Kidney glomerular epithelial cell (primary cell): ENCODE data around the gene SLC16A4.
"Not testable (repeated sequence)": the region's sequence is repeated elsewhere in the genome, so short reads cannot be mapped to it uniquely, and the experiment has no call there.

ENCODE experiments used
- DNase-seq: peaks from one replicate; lab custom pipeline; 2025; lab: John Stamatoyannopoulos, UW

Gene SLC16A4

DNA sequence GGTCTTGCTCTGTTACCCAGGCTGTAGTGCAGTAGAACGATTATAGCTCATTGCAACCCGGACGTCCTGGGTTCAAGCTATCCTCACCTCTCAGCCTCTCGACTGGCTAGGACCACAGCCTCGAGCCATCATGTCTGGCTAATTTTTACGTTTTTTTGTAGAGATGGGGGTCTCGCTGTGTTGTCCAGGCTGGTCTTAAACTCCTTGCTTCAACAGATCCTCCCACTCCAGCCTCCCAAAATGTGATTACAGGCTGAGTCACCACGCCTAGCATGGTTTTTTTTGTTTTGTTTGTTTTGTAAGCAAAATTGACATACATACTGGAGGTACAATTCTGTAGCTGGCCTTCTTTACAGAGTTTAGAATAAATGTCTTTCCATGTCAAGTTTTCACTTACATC is 17.7 kb upstream of the SLC16A4 start:
- no peak for DNase-seq

DNA sequence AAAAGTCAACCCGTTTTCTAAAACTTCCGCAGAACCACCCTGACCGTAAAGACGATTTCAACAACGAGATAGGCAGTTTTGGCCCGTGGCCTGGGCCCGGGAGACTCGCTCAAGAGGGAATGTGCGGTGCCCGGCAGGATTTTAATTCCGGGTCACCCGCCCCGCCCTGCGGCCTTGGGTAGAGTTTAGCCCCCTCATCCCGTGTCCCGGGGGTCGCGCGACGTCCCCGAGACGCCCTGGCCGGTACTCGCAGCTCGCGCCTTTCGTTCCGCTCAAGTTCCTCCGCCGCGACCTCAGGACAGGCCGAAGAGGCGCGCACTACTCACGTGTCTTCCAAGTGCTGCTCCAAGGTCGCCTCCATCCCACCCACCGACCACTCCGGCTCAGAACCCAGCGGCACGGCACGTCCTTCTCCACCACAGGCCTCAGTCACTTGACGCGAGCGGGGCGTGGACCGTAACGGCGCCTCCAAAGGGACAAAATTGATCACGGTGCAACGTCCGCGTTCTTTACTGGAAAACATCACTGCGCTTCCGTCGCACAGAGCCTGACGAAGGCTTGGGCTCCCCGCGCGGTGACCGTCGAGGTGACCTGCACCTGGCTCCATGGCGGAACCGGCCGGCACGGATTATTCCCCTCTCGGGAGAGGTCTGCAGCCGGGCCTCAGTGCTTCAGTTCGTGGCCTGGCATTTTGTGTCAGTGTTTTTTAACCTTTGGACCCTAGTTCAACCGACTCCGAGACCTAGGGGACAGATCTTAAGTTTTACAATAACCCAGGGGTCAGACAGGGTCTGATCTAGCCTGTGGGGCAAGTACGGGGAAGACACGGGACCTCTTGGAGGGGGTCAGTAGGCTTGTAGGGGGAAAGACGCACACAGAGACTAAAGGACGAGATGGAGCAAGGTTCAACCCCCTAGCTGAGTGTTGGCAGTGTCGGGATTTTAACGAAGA is 16.7 kb upstream of the SLC16A4 start, which contains the start of gene LAMTOR5:
Gene LAMTOR5 (minus strand): TSS at position 435 of the 951 bp plus-strand sequence. CDS start 74 bp downstream, at position 361.
- DNase-seq, result peak; percentile 64

DNA sequence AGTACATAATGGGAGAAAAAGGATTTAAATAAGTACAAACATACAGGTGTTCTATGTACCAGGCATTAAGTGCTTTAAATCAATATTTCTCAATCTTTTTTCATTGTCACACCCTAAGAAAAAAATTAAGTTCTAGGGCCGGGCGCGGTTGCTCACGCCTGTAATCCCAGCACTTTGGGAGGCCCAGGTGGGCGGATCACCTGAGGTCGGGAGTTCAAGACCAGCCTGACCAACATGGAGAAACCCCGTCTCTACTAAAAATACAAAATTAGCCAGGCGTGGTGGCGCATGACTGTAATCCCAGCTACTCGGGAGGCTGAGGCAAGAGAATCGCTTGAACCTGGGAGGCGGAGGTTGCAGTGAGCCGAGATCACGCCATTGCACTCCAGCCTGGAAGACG is 15.6 kb upstream of the SLC16A4 start:
- DNase-seq, result not testable (repeated sequence)

DNA sequence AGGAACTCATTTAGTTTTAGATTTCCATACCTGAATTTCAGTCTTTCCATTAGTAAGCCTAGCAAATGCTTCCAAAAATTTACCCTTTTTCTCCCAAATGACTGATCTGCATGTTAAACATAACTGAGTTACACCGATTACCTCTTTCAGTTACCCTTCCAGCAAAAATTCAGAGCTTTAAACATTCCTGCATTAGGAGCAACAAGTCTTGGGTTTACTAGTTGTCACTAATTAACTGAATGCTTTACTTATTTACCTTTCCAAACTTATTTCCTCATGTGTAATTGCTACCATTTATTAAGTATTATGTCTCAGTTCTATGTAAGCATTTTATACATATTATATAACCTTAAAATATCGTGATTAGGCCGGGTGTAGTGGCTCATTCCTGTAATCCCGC is 13.6 kb upstream of the SLC16A4 start:
- no peak for DNase-seq

DNA sequence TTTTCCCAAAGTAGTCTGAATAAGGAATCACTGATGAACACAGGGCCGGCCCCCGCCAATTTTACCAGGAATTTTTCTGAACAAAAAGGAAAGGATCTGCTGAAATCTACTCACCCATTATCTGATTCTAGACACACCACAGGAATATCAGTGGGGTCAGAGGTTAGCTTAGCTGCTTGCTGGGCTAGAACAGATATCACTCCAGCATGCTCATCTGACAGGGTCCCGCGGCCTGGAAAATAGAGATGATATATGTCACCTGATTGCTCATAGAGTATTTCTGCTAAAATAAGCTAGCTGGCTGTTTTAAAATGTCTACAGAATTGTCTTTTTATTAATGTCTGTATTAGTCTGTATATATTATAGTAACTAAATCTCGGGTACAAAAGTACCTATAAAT is 13.0 kb upstream of the SLC16A4 start:
- no peak for DNase-seq

DNA sequence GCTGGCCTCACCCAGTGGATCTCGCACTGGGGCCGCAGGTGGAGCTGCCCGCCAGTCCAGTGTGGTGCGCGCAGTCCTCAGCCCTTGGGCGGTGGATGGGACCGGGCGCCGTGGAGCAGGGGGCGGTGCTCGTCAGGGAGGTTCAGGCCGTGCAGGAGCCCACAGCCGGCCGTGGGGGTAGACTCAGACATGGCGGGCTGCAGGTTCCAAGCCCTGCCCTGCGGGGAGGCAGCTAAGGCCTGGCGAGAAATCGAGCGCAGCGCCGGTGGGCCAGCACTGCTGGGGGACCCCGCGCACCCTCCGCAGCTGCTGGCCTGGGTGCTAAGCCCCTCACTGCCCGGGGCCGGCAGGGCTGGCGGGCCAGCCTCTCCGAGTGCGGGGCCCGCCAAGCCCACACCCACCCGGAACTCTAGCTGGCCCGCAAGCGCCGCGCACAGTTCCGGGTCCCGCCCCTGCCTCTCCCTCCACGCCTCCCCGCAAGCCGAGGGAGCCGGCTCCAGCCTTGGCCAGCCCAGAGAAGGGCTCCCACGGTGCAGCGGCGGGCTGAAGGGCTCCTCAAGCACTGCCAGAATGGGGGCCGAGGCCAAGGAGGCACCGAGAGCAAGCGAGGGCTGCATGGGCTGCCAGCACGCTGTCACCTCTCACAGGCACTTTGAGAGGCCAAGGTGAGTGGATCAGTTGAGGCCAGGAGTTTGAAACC is 5.6 kb upstream of the SLC16A4 start:
- DNase-seq, result not testable (repeated sequence)

DNA sequence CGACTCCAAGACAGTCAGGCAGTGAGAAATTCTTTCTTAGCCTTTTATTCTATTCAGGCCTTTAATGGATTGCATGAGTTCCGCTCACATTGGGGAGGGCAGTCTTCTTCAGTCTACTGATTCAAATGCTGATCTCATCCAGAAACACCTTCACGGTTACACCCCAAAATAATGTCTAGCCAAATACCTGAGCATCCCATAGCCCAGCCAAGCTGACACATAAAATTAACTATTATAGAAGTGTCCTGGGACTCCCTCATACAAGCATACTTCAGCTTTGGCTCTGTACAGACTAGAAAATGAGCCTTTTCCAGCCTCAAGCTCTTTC is 3.6 kb upstream of the SLC16A4 start:
- peak; percentile 77 for DNase-seq

DNA sequence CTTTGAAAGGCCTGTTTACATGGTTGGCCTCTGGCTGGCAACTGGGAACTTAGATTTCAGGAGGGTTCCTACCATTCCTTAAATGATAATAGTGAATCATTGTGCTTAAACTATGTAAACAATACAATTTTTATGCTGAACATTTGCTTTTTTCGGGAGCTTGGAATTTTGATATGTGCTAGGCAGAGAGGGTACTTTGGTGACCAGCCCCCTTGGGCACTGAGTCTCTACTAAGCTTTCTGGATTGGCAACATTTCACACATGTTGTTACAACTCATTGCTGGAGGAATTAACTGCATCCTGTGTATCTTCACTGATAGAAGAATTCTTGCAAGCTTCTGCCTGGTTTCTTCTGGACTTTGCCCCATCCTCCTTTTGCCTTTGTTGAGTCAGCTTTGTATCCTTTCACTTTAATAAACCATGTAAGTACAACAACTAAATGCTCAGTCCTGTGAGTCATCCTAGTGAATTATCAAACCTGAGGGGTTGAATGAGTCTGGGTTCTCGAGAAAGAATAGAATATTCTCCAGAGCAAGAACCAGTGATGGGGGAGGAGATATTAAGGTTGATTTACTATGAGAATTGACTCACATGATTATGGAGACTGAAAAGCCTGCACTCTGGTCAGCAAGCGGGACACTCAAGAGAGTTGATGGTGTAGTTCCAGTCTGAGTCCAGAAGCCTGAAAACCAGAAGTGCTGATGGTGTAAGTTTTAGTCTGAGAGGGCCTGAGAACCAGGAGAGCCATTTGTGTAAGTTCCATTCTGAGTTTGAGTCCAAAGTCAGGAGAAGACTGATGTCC is 3.1 kb upstream of the SLC16A4 start:
- DNase-seq, result peak; percentile 97

DNA sequence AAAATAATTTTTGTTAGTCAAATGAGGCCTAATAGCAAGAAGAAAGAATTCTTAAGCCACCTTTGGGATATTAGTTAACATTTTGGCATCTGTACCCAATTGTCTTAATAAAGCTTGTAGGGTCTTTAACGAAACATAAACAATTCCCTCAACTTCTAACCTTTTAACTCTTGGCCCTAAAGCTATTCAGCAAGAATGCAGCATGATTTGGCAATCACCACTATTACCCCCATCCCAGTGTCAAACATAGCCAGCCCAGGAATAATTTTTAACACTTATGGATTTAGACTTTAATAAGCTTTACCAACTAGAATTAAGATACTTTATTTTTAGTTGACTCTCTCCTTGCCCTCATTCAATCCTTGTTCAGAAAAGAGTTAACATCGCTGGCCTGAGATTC is 2.5 kb upstream of the SLC16A4 start:
- no peak for DNase-seq

DNA sequence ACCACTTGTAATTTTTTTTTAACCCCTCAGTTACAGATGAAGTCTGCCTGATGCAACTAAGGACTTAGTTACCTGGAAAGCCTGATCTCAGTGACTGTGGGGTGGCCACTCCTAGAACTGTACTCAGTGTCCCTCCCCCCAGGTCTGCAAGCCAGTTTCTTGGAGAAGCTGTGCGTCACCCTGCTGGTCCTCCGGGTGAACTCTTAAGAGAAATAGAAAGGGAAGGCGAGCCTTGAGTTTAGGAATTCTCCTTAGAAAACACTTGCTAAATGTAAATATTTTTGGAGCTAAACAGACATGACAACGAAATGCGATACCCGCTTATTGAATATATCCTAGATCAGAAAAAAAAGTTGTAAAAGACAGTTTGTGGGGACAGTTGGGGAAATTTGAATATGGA is 730 bp downstream of the SLC16A4 start:
- DNase-seq, result no peak

DNA sequence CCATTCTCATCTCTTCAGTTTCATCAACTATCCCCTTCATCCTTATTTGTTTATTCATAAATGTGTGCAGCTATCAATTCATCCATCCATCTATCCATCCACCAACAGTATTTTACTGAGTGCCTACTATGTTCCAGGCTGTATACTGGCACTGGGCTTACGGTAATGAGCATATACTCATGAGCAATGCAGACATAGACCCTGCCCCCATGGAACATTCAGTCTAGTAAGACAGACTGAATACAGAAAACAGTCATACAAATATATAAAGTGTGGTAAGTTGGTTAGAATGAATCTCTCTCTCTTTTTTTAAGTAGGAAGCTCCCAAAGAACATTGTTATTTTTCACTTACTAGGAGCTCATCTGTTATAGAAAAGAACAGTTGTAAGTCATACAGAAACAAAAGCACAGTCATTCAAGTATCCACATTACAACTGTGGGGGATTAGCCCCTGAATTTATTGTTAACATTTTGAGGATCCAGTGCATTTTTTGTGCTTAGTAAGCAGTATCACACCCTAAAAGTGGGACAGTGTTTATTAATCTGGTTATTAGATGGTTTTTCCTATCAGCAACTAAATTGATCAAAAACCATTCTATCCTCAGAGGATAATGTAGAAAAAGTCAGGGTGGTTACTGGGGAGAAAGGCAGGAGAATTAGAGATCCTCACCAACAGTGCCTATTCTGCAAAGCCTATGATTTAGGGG is 3.6 kb downstream of the SLC16A4 start:
- DNase-seq, result no peak

DNA sequence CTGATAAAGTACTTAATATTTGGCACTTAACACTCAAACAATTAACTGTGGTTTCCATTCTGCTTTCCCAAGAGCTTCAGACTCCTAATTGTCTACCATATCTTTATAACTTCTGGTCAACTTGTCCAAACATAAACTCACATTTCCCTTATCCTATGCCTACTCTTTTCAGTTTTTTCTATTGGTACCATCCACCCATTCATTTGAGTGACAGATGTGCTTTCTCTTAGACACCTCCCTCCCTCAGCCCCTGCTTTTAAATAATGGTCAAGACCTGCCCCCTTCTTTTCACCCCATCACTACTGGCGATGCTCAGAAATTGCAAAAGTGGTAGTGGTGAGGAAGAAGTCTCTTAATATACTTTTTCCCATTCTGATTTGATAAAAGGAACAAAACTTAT is 5.5 kb downstream of the SLC16A4 start:
- DNase-seq, result no peak

DNA sequence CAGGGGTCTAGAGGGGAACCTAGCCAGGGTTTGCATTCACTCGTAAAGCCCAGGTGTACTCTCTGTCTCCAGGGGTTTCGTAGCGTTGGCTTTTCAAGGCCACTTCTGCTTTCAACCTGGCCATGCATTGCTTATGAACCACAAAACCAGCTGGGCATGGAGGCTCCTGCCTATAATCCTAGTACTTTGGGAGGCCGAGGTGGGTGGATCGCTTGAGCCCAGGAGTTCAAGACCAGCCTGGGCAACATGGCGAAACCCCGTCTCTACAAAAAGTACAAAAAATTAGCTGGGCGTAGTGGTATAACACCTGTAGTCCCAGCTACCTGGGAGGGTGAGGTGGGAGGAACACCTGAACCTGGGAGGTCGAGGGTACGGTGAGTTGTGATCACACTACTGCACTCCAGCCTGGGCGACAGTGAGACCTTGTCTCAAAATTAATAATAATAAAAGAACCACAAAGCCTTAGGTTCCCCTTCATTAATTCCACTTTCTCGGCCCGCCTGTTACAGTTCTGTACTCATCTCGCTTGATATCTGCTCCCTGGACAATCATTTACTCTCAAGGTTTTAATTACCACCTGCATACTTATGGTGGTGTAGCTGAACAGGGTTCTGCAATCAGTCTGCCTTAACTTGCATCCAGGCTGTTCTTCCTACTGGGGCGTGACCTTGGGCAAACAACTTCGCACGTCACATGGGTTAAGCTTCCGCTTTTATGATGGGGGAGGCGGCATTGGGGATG is 6.1 kb downstream of the SLC16A4 start:
- DNase-seq, result no peak

DNA sequence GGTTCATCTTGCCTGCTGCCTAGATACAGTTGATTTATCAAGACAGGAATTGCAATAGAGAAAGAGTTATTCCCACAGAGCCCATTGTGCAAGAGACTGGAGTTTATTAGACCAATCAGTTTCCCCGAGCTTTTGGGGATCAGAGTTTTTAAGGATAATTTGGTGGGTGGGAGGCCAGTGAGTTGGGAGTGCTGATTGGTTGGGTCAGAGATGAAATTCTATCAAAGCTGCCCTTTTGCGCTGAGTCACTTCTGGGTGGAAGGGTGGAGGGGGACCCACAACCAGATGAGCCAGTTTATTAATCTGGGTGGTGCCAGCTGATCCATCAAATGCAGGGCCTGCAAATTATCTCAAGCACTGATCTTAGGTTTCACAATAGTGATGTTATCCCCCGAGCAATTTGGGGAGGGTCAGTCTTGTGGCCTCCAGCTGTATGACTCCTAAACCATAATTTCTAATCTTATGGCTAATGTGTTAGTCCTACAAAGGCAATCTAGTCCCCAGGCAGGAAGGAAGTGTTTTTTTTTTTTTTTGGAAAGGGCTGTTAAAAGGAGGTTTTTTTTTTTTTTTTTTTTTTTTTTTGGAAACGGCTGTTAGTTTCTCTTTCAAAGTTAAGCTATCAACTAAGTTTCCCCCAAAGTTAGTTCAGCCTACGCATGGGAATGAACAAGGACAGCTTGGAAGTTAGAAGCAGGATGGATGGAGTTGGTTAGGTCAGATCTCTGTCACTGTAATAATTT is 7.4 kb downstream of the SLC16A4 start:
- no peak for DNase-seq

DNA sequence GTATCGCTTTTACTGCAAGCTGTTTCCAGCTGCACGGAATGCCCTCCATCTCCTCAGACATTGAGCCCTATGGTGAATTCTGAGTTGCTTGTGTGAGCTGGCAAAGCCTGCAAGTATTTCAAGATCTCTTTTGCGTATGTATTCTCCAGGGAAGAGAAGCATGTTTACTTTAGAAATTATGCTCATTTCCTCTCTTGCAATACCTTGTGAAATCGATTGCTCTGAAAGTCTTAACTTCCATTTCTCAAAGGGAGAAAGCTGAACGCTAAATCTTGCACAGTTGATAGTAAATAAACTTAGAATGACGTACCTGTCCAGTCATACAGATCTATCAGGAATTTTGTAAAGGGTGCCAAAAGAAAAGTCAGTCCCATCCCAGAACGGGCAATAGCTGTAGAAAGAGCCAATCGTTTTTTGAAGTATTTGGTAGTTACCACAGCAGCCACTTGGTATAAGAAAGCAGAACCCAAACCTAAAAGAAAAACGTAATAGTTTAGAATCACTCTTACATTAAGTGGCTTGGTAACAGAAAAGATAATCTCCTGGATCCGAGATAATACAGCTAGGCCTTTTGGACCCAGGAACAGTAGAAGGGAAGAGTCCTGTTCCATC is 10.0 kb downstream of the SLC16A4 start:
- DNase-seq, result no peak

DNA sequence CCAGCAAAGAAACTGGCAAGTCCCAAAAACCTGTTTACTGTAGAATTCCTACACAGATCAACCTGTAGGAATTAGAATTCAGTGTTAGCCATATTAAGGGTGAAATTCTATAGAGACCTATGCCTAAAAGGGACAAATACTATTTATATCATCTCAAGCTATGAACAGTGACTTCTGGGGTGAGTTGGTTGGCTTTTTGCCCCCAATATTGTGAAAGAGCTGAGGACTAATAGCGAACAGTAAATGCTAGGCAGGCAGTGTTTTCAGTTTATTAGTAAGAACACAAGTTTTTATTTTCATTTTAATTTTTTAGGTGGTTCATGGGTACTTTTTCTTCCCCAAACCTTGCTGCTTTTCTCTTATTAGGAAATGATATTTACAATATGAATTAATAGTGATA is 15.3 kb downstream of the SLC16A4 start:
- no peak for DNase-seq

DNA sequence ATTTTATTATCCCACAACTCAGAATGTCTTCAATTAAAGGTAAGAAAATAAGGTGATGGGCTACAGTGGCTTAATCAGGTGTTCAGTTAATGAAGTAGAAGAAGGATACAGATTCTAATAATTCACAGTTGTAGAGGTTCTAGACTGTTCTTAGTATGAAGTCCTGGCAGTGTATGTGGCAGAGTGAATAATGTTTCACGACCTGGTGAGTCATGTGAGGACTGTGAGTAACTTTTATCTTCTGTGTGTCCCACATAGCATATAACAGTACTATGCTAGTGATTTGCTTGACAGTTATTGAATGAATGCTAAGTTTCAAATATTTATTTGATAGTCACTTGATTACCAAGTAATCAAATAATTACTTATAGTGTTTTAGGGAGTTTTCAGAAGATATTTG is 20.0 kb downstream of the SLC16A4 start:
- DNase-seq, result peak; percentile 20

DNA sequence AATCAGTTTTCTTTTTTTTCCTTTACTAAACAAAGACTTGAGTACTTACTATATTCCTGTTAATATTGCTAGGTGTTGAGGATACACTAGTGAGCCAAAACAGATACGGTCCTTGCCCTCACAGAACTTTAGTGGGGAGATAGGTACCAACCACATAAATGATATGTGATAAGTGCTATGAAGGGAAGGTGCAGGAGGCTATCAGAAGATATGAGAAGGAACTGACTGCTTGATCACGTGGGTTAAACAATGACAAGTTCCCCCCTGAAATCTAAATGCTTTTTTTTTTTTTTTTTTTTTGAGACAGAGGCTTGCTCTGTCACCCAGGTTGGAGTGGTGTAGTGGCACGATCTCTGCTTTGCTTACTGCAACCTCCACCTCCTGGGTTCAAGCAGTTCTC is 26.6 kb downstream of the SLC16A4 start:
- DNase-seq, result no peak

DNA sequence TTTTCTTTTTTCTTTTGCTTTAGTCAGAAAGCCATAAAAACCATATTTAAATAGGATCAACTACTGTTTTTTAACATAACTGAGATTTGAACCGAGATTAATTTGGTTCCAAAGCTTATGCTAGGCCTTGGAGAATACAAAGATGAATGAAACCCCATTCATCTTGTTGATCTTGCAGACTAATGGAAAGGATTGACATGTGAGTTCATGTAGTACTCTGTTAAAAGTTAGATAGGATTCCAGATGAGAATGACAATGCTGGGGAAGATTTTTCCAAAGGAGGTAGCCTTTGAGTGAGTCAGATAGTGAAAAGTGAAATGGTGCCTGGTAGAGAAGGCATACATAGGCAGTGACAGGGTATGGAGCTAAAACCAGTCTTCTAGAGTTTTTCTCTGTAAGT is 29.0 kb downstream of the SLC16A4 start:
- no peak for DNase-seq

DNA sequence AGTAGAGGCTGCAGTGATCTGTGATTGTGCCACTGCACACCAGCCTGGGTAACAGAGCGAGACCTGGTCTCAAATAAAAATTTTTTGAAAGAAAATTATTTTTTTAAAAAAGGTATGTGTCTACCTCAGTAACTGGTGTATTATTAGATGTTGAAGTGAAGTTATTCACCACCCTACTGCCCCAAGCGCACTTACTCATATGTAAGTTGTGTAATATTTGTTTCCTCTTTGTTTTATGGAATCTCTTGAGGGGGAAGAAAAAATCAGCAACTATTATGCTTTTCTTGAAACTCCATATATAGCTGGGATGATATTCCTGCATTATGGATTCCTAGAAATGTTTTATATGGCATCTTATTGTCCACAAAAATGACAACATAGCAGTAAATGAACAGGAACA is 30.4 kb downstream of the SLC16A4 start:
- no peak for DNase-seq
